ENCODE data around the gene DDX55. TPM values are rescaled to one million over a fixed set of nuclear protein-coding genes. Genes with fewer than 3 reads are reported as not detected.

DDX55 gene
- total and polyA plus RNA-seq, 2 experiments from 2014 or later = 39.8 to 53.3 TPM

DNA sequence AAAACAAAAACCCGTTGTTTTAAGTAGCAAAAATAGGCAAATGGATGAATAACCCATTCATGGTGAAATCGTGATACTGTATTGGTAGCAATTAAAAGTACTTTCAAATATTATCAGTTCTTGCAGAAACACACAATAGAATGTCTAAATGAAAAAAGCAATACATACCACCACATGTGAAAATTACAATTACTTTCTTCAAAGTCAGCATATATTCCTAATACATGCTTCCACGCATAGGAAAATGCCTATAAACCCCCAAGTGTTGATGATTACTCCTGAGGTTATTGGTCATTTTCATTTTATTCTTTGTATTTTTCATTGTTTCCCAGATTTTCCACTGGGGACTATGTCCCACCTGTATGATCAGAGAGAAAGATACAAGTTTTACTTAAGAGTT, 15.2 kb downstream of the DDX55 start (continued):
- no peak for TF ChIP-seq CREB1 (CRISPR knock-in tag; IDR thresholded peaks at IDR 0.05; ENCODE audit: low read depth)
- TF ChIP-seq EZH2phosphoT487 (IDR thresholded peaks at IDR 0.05; ENCODE audit: unreplicated experiment) = no peak
- no peak for TF ChIP-seq NANOG (IDR thresholded peaks at IDR 0.05; ENCODE audit: borderline replicate concordance)
- no peak for TF ChIP-seq ZNF114 (CRISPR knock-in tag; IDR thresholded peaks at IDR 0.05)
- TF ChIP-seq, protein P1, sequence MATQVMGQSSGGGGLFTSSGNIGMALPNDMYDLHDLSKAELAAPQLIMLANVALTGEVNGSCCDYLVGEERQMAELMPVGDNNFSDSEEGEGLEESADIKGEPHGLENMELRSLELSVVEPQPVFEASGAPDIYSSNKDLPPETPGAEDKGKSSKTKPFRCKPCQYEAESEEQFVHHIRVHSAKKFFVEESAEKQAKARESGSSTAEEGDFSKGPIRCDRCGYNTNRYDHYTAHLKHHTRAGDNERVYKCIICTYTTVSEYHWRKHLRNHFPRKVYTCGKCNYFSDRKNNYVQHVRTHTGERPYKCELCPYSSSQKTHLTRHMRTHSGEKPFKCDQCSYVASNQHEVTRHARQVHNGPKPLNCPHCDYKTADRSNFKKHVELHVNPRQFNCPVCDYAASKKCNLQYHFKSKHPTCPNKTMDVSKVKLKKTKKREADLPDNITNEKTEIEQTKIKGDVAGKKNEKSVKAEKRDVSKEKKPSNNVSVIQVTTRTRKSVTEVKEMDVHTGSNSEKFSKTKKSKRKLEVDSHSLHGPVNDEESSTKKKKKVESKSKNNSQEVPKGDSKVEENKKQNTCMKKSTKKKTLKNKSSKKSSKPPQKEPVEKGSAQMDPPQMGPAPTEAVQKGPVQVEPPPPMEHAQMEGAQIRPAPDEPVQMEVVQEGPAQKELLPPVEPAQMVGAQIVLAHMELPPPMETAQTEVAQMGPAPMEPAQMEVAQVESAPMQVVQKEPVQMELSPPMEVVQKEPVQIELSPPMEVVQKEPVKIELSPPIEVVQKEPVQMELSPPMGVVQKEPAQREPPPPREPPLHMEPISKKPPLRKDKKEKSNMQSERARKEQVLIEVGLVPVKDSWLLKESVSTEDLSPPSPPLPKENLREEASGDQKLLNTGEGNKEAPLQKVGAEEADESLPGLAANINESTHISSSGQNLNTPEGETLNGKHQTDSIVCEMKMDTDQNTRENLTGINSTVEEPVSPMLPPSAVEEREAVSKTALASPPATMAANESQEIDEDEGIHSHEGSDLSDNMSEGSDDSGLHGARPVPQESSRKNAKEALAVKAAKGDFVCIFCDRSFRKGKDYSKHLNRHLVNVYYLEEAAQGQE (IDR thresholded peaks at IDR 0.05; ENCODE audit: unreplicated experiment) = no peak

DNA sequence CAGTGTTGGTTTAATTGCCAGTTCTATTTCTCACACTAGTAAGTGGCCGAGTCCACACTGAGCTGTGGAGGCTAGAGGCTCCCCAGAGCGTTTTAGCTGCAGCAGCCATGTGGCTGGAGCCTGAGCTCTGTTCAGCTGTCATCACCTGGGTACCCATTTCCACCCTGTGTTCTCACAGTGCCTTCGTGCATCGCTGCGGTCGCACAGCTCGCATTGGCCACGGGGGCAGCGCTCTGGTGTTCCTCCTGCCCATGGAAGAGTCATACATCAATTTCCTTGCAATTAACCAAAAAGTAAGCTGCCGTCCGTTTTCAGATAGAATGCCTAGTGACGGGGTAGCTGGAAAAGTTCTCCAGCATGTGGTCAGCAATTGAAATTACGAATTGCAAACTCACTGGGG, 15.7 kb downstream of the DDX55 start:
- Histone ChIP-seq H3K4me1 (ENCODE audit: insufficient read depth) (no peaks in the 10 kb centered on the region), H3K4me2 (no peak overlapping the region), H3K79me2 (replicated peaks; ENCODE audit: insufficient read depth) (peaks cover under 1% of the 10 kb centered on the region; the same call in 1 of the 2 replicates), H3F3A (replicated peaks; ENCODE audit: low read depth) (peaks cover 46% of the 10 kb centered on the region), H3K27ac (ENCODE audit: low read depth) (no peak overlapping the region), H4K20me1 (replicated peaks; ENCODE audit: insufficient read depth) (peaks cover 22% of the 10 kb centered on the region), H3K36me3 (ENCODE audit: insufficient read depth) (peaks cover 65% of the 10 kb centered on the region), H3K9me2 (ENCODE audit: insufficient read depth) (no peaks in the 10 kb centered on the region), H3K4me3 (no peak overlapping the region), H3K27me3 (ENCODE audit: insufficient read depth) (no peaks in the 10 kb centered on the region), H2AFZ (no peak overlapping the region)
- DNase-seq (ENCODE audit: low spot score) (no peak), ATAC-seq (no peak; the same call in 2 of the 3 replicates)
- no peak for TF ChIP-seq ZNF331 (CRISPR knock-in tag; IDR thresholded peaks at IDR 0.05; ENCODE audit: low read depth)
- TF ChIP-seq, protein P2, sequence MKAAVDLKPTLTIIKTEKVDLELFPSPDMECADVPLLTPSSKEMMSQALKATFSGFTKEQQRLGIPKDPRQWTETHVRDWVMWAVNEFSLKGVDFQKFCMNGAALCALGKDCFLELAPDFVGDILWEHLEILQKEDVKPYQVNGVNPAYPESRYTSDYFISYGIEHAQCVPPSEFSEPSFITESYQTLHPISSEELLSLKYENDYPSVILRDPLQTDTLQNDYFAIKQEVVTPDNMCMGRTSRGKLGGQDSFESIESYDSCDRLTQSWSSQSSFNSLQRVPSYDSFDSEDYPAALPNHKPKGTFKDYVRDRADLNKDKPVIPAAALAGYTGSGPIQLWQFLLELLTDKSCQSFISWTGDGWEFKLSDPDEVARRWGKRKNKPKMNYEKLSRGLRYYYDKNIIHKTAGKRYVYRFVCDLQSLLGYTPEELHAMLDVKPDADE (IDR thresholded peaks at IDR 0.05) = no peak
- TF ChIP-seq, protein P3, sequence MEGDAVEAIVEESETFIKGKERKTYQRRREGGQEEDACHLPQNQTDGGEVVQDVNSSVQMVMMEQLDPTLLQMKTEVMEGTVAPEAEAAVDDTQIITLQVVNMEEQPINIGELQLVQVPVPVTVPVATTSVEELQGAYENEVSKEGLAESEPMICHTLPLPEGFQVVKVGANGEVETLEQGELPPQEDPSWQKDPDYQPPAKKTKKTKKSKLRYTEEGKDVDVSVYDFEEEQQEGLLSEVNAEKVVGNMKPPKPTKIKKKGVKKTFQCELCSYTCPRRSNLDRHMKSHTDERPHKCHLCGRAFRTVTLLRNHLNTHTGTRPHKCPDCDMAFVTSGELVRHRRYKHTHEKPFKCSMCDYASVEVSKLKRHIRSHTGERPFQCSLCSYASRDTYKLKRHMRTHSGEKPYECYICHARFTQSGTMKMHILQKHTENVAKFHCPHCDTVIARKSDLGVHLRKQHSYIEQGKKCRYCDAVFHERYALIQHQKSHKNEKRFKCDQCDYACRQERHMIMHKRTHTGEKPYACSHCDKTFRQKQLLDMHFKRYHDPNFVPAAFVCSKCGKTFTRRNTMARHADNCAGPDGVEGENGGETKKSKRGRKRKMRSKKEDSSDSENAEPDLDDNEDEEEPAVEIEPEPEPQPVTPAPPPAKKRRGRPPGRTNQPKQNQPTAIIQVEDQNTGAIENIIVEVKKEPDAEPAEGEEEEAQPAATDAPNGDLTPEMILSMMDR (conservative IDR thresholded peaks at IDR 0.05; ENCODE audit: low read depth in 2 of 2) = no peak
- TF ChIP-seq ZNF114 (CRISPR knock-in tag; IDR thresholded peaks at IDR 0.05) = no peak
- TF ChIP-seq CREB1 (CRISPR knock-in tag; IDR thresholded peaks at IDR 0.05; ENCODE audit: low read depth) = no peak
- TF ChIP-seq EZH2phosphoT487 (IDR thresholded peaks at IDR 0.05; ENCODE audit: unreplicated experiment) = no peak
- TF ChIP-seq EZH2 (IDR thresholded peaks at IDR 0.05; ENCODE audit: low read depth, unreplicated experiment) = no peak
- TF ChIP-seq STAT1 (IDR thresholded peaks at IDR 0.05; ENCODE audit: unreplicated experiment) = no peak
- Mint-ChIP-seq H3K9me3 (no peaks in the 10 kb centered on the region; the same call in 2 of the 3 replicates), H3K4me1 (no peaks in the 10 kb centered on the region), H3K27ac (no peak overlapping the region), H3K4me3 (no peak overlapping the region), H3K27me3 (ENCODE audit: insufficient read depth, low read depth, poor library complexity) (no peaks in the 10 kb centered on the region), H3K36me3 (ENCODE audit: low read depth) (peaks cover 92% of the 10 kb centered on the region)

Measured in GM23338 (cell line).